ENCODE results near the gene NIM1K. TPM values are rescaled to one million over a fixed set of nuclear protein-coding genes. Genes with fewer than 3 reads are reported as not detected.

NIM1K gene
- total and polyA plus RNA-seq, 10 of the 15 experiments (the other 5 are each of a cell fraction or from before 2014, with no cell fraction given), result 0.27 to 1.7 (median 0.66) TPM

DNA sequence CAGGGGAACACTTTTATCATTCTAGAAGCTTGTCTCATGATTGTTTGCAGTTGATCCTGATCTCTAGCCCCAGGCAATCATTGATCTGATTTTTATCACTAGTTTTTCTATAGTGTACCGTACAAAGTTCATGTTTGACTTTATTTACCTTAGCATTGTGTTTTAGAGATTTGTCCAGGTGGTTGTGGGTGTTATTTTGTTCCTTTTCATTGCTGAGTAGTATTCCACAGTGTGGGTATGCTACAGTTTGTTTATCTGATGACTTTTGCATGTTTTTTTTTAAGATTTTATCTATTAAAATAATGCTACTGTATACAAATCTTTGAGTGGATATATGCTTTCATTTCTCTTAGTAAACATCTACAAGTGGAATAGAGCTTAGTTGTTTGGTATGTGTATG is 45.1 kb upstream of the NIM1K start (continued):
- TF ChIP-seq, protein P1, sequence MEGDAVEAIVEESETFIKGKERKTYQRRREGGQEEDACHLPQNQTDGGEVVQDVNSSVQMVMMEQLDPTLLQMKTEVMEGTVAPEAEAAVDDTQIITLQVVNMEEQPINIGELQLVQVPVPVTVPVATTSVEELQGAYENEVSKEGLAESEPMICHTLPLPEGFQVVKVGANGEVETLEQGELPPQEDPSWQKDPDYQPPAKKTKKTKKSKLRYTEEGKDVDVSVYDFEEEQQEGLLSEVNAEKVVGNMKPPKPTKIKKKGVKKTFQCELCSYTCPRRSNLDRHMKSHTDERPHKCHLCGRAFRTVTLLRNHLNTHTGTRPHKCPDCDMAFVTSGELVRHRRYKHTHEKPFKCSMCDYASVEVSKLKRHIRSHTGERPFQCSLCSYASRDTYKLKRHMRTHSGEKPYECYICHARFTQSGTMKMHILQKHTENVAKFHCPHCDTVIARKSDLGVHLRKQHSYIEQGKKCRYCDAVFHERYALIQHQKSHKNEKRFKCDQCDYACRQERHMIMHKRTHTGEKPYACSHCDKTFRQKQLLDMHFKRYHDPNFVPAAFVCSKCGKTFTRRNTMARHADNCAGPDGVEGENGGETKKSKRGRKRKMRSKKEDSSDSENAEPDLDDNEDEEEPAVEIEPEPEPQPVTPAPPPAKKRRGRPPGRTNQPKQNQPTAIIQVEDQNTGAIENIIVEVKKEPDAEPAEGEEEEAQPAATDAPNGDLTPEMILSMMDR (IDR thresholded peaks at IDR 0.05 in 2 of 3, conservative IDR thresholded peaks at IDR 0.05 in 1 of 3; ENCODE audit: control insufficient read depth in 2 of 3, extremely low read depth in 1 of 3, insufficient read depth in 1 of 3, low read depth in 3 of 3, low read length in 3 of 3), result no peak
- TF ChIP-seq RCOR1 (conservative IDR thresholded peaks at IDR 0.05; ENCODE audit: low read depth, low read length) (no peak), HDAC6 (IDR thresholded peaks at IDR 0.05; ENCODE audit: unreplicated experiment) (no peak), POLR2A (IDR thresholded peaks at IDR 0.05; ENCODE audit: low read depth, low read length) (no peak), ZSCAN29 (IDR thresholded peaks at IDR 0.05) (no peak), NFYA (IDR thresholded peaks at IDR 0.05; ENCODE audit: borderline replicate concordance, low read depth, low read length) (no peak), EZH2 (IDR thresholded peaks at IDR 0.05; ENCODE audit: borderline replicate concordance, control insufficient read depth, low read depth, low read length) (no peak)
- TF ChIP-seq, protein P2, sequence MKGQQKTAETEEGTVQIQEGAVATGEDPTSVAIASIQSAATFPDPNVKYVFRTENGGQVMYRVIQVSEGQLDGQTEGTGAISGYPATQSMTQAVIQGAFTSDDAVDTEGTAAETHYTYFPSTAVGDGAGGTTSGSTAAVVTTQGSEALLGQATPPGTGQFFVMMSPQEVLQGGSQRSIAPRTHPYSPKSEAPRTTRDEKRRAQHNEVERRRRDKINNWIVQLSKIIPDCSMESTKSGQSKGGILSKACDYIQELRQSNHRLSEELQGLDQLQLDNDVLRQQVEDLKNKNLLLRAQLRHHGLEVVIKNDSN (IDR thresholded peaks at IDR 0.05; ENCODE audit: borderline replicate concordance, extremely low read length, insufficient read depth, low read depth, low read length), result no peak

DNA sequence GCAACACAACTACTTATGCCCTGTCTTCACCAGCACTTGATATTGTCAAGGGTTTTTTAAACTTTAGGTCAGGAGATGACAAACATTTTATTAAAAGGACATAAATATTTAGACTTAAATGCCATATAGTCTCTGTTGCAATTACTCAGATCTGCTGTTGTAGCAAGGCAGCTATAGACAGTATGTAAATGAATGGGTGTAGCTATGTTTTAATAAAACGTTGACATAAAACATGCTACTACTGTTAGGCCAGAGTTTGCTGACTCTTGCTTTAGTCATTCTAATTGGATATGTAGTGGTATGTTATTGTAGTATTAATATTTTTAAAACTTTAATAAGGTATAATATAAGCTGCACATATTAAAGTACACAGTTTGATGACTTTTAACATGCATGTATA is 43.6 kb upstream of the NIM1K start:
- ChIA-PET POLR2A (interaction anchor here (0.6 kb wide), 1 partner anchor 29 kb away, joined by 4 read pairs; no protein-coding TSS in a partner anchor), SMC1A (ENCODE audit: uncharacterized antibody, unreplicated experiment) (interaction anchor here (0.6 to 3.8 kb wide), 2 partner anchors 9 to 43 kb away, joined by 3 to 10 read pairs; partner anchors contain the start of gene NIM1K), RAD21 (ENCODE audit: unreplicated experiment) (no interaction called here), CTCF (no interaction called here)
- Histone ChIP-seq H3K4me2 (ENCODE audit: control insufficient read depth, insufficient read depth) (no peak overlapping the region), H3K4me1 (ENCODE audit: control insufficient read depth, insufficient read depth, low read length) (no peaks in the 10 kb centered on the region), H3K36me3 (ENCODE audit: control insufficient read depth in 2 of 2, insufficient read depth in 2 of 2, low read length in 1 of 2) (peaks cover 2 to 10% of the 10 kb centered on the region in 2 experiments), H2AFZ (ENCODE audit: control insufficient read depth, low read depth, low read length) (no peak overlapping the region), H3K27ac (ENCODE audit: control insufficient read depth, insufficient read depth) (no peak overlapping the region), H3K4me3 (no peak overlapping the region), H3K27me3 (replicated peaks in 1 of 2; ENCODE audit: control insufficient read depth in 2 of 2, insufficient read depth in 2 of 2, low read length in 1 of 2) (no peaks in the 10 kb centered on the region), H3K9me3 (replicated peaks; ENCODE audit: control insufficient read depth, insufficient read depth, low read length) (no peaks in the 10 kb centered on the region), H4K20me1 (ENCODE audit: control insufficient read depth, insufficient read depth) (no peaks in the 10 kb centered on the region), H3K79me2 (ENCODE audit: control insufficient read depth, insufficient read depth, low read length) (no peaks in the 10 kb centered on the region; the same call in none of the 2 replicates), H3K9ac (ENCODE audit: control insufficient read depth, insufficient read depth, low read length) (no peak overlapping the region)
- in situ Hi-C loops (cut with MboI) (no loop called here), intact Hi-C loops (cut with micrococcal nuclease; ENCODE audit: unreplicated experiment) (no loop called here)
- no peak for FAIRE-seq
- 0% methylated on average over 1 of the region's 1 CpG for WGBS (ENCODE audit: insufficient coverage, insufficient replicate concordance, low lambda C conversion rate, missing lambda C conversion rate)
- TF ChIP-seq HDAC2 (IDR thresholded peaks at IDR 0.05) (no peak), EP300 (IDR thresholded peaks at IDR 0.05; ENCODE audit: borderline replicate concordance in 1 of 2, control insufficient read depth in 1 of 2, low read depth in 2 of 2, low read length in 2 of 2) (no peak), NFYA (IDR thresholded peaks at IDR 0.05; ENCODE audit: borderline replicate concordance, low read depth, low read length) (no peak), CBX3 (IDR thresholded peaks at IDR 0.05; ENCODE audit: borderline replicate concordance, low read depth) (no peak), SMAD5 (IDR thresholded peaks at IDR 0.05; ENCODE audit: low read depth) (no peak), CEBPB (IDR thresholded peaks at IDR 0.05; ENCODE audit: borderline replicate concordance in 1 of 2, low read depth in 2 of 2, low read length in 2 of 2) (no peak)
- TF ChIP-seq, protein P3, sequence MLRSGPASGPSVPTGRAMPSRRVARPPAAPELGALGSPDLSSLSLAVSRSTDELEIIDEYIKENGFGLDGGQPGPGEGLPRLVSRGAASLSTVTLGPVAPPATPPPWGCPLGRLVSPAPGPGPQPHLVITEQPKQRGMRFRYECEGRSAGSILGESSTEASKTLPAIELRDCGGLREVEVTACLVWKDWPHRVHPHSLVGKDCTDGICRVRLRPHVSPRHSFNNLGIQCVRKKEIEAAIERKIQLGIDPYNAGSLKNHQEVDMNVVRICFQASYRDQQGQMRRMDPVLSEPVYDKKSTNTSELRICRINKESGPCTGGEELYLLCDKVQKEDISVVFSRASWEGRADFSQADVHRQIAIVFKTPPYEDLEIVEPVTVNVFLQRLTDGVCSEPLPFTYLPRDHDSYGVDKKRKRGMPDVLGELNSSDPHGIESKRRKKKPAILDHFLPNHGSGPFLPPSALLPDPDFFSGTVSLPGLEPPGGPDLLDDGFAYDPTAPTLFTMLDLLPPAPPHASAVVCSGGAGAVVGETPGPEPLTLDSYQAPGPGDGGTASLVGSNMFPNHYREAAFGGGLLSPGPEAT (IDR thresholded peaks at IDR 0.05; ENCODE audit: low read depth), result no peak
- no peak for DNase-seq (ENCODE audit: low read depth, low spot score)
- ATAC-seq, result no peak
- no TSS peak for BruUV-seq (replicated peaks)
